C4-2B (cell line): ENCODE measurements around the gene PPARG.

Experiments used
- H3K27ac ChIP-seq: fragments of 450-650 bp; 2 replicates; pipeline ENCODE4 v1.5.1; 2017
- ZFX ChIP-seq: fragments of 450-650 bp; IDR thresholded peaks from 2 replicates; pipeline ENCODE4 v1.6.1; 2017
- TF ChIP-seq, protein P1 (sequence below): fragments of 450-650 bp; conservative IDR thresholded peaks from 2 replicates; pipeline ENCODE4 v1.5.1; 2017; ENCODE audit warnings: mild to moderate bottlenecking

Gene PPARG

DNA sequence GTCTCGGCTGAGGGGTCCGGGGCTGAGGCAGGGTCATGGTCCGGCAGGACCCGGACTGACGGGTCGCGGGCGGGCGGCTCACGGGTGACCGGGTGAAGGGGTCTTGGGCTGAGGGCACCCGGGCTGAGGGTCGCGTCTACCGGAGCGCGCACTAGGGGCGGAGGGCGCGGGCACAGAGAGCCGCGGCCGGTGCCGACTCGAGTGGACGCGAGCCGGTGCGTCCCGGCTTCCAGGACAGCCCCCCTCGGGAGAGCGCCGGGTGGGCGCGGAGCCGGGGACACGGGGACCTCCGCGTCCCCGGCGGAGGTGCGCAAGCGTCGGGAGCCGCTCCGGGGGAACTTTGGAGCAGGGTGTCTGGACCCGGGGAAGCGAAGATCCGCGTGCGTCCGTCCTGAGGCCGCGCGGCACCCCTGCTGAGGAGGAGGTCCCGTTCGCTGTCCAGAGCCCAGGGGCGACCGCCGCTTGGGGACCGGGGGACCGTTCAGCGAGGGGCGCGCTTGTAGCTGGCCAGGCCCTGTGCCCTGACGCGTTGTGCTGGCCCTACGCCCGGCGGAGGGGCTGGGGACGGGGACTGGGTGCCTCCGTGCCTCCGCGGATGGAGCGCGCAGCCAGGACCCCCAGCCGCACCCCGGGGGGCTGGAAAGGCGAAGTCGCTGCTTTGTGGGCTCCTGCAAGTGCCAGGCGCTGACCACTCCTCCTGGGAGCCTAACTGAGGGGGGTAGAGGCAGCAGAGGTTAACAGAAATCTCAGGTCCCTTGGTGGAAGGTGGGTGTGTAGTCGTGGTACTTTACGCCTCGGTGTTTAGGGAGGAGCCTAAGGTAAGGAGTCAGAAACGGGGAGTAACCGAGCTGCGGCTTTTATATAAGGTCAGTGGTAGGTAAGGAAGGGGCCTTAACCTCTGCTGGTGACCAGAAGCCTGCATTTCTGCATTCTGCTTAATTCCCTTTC lies at the start of gene PPARG:
Gene PPARG (plus strand): TSS at position 889 of the 948 bp plus-strand sequence. CDS start 90,642 bp downstream, outside the sequence.
- TF ChIP-seq, protein P1, sequence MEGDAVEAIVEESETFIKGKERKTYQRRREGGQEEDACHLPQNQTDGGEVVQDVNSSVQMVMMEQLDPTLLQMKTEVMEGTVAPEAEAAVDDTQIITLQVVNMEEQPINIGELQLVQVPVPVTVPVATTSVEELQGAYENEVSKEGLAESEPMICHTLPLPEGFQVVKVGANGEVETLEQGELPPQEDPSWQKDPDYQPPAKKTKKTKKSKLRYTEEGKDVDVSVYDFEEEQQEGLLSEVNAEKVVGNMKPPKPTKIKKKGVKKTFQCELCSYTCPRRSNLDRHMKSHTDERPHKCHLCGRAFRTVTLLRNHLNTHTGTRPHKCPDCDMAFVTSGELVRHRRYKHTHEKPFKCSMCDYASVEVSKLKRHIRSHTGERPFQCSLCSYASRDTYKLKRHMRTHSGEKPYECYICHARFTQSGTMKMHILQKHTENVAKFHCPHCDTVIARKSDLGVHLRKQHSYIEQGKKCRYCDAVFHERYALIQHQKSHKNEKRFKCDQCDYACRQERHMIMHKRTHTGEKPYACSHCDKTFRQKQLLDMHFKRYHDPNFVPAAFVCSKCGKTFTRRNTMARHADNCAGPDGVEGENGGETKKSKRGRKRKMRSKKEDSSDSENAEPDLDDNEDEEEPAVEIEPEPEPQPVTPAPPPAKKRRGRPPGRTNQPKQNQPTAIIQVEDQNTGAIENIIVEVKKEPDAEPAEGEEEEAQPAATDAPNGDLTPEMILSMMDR, result no peak
- no peak for TF ChIP-seq ZFX
- peak within 1 kb of the TSS; percentile 46 for H3K27ac ChIP-seq

DNA sequence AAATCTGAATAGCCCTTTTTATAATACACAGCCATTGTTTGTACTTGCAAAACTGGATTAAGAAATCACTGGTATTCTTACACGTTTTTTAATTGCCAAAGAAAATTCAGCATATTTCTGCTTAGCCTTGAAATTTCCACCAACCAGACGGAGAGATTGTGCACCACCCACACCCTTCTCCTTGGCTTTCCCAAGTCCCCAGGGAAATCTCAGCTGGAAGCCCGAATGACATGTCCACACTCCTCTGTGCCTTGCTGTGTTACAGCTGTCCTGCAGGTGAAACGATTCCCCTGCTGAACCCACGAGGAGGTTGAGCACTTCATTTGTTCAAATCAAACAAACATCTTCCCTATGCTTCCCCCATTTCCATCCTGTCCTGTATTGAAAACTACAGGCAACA lies 49.6 kb upstream of the PPARG start:
- no peak overlapping the region for H3K27ac ChIP-seq
- TF ChIP-seq, protein P1, result no peak
- no peak for TF ChIP-seq ZFX

DNA sequence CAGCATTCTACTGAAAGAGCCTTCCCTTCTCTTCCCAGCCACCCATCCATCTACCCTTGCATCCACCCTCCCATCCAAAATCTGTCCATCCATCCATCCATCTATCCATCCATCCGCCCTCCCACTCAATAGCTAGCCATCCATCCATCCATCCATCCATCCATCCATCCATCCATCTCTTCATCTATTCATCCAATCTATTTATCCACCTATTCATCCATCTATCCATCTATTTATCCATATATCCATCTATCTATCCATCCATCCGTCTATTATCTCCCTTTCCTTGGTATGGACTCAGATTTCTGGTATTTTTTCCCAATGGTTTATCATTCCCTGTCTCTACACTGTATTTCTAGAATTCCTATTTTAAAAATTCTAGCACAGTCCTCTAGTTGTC lies 46.1 kb upstream of the PPARG start:
- TF ChIP-seq ZFX, result no peak
- no peak overlapping the region for H3K27ac ChIP-seq

DNA sequence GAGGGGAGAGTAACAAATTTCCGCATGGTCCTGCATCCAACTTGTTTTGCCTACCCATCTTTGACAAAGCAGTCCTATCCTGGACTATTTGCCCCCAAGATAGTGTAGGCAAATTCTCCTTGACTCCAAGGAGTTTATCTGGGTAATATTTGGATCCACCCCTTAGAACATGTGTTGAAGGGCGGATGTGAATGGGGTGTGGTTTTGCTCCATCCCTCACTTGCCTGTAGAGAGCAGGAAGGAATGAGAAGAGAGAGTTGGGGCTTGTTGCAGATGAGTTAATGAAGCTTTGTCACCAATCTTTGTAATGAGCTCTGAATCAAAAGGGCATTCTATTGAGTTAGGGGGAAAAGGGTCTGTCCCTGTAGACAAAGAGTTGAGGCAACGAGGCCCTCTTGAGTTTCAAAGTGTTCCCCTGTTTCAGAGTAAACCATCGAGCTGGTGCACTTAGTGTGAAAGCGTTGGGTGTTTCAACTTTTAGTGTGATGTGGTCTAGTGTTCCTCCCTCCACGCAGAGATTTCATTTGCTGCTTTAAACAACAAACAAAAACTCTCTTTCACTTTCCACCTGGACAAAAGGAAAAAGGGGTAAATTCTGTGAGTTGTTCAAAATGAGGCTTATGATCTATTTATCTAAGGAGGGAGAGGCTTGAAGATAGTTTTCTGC lies 42.2 kb upstream of the PPARG start:
- no peak for TF ChIP-seq ZFX
- TF ChIP-seq, protein P1, result no peak
- no peak overlapping the region for H3K27ac ChIP-seq

DNA sequence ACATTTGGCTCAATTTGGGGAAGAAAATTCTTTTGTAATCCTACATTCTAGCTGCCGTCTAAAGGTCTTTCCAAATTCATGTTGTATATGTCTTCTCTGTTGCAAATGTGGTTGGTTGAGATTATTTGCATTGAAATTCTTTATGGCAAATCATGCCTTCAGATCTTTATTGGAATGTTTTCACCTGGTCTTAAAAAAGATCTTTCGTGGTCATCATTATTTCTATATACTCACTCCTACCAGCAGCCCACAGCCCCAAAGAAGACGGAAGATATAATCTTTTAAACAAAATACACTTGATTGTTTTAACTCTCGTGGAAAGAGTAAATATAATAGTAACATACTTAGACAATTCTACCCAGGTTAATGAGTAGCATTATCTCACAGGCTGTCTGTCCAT lies 41.5 kb upstream of the PPARG start:
- no peak overlapping the region for H3K27ac ChIP-seq
- TF ChIP-seq, protein P1, result no peak
- no peak for TF ChIP-seq ZFX

DNA sequence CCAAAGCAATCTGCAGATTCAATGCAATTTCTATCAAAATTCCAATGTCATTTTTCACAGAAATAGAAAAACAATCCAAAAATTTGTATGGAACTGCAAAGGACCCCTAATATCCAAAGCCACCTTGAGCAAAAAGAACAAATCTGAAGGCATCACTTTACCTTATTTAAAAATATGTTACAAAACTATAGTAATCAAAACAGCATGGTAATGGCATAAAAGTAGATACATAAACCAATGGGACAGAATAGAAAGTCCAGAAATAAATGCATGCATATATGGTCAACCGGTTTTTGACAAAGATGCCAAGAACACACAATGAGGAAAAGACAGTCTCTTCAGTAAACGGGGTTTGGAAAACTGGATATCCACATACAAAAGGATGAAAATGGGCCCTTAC lies 39.4 kb upstream of the PPARG start:
- TF ChIP-seq ZFX, result no peak
- TF ChIP-seq, protein P1, result no peak
- H3K27ac ChIP-seq, result no peak overlapping the region

DNA sequence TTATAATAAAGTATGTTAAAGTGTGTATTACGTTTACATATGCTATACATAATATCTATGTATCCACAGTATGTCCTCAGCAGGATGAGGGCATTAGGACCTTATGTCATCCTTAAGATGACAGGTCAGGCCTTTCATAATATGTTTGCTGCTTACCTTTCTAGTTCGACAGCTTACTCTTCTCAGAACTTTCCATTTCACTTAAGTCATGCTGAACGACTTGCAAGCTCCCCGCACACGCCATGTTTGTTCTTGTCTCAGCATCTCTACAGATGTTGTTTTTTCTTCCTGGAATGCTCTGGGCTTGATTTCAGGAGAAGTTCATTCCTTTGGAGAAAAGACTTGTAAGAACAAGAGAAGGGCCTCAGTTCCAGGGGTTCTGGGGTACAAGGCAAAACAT lies 36.0 kb upstream of the PPARG start:
- TF ChIP-seq, protein P1, result no peak
- TF ChIP-seq ZFX, result no peak
- H3K27ac ChIP-seq, result no peak overlapping the region
